Loucy (cell line): ENCODE data around the gene PDE5A.

Experiments
- H2AFZ ChIP-seq: fragments of 200-600 bp; sonication (generic); 2 replicates; pipeline ENCODE4 v1.6.0; 2016; ENCODE audit warnings: antibody characterized with exemption, mild to moderate bottlenecking, low read length, moderate library complexity
- H3F3A ChIP-seq: fragments of 200-600 bp; 2 replicates; pipeline ENCODE4 v1.6.0; 2016; ENCODE audit warnings: antibody characterized with exemption, low read depth, mild to moderate bottlenecking
- H3K27me3 ChIP-seq: fragments of 200-600 bp; sonication (generic); 2 replicates; pipeline ENCODE4 v1.6.1; 2014; ENCODE audit warnings: low read length, mild to moderate bottlenecking; ENCODE audit not compliant: insufficient read depth, poor library complexity, severe bottlenecking
- H3K36me3 ChIP-seq: fragments of 200-600 bp; sonication (generic); 2 replicates; pipeline ENCODE4 v1.6.1; 2016; ENCODE audit warnings: low read length; ENCODE audit not compliant: insufficient read depth
- H3K4me1 ChIP-seq: fragments of 200-600 bp; sonication (generic); 2 replicates; pipeline ENCODE4 v1.5.1; 2014; ENCODE audit warnings: low read length, mild to moderate bottlenecking; ENCODE audit not compliant: insufficient read depth, poor library complexity, severe bottlenecking
- H3K4me2 ChIP-seq: fragments of 200-600 bp; sonication (generic); 2 replicates; pipeline ENCODE4 v1.6.0; 2014; ENCODE audit warnings: antibody characterized with exemption, low read length, low read depth, mild to moderate bottlenecking; ENCODE audit not compliant: poor library complexity, severe bottlenecking
- H3K4me3 ChIP-seq: fragments of 200-600 bp; sonication (generic); 2 replicates; pipeline ENCODE4 v1.5.1; 2014; ENCODE audit warnings: low read length, mild to moderate bottlenecking, mixed read lengths; ENCODE audit not compliant: poor library complexity, severe bottlenecking
- H3K79me2 ChIP-seq: fragments of 200-600 bp; sonication (generic); 2 replicates; pipeline ENCODE4 v1.6.1; 2014; ENCODE audit warnings: low read length; ENCODE audit not compliant: insufficient read depth
- H3K9ac ChIP-seq: fragments of 200-600 bp; sonication (generic); 2 replicates; pipeline ENCODE4 v1.6.0; 2014; ENCODE audit warnings: mild to moderate bottlenecking, low read depth, low read length, moderate library complexity; ENCODE audit not compliant: poor library complexity, severe bottlenecking
- H3K9me2 ChIP-seq: fragments of 200-600 bp; sonication (generic); replicated peaks from 2 replicates; pipeline ENCODE4 v1.6.1; 2016; ENCODE audit warnings: low read depth, low read length, mixed read lengths
- H3K9me3 ChIP-seq: fragments of 200-600 bp; sonication (generic); 2 replicates; pipeline ENCODE4 v1.6.1; 2014; ENCODE audit warnings: mild to moderate bottlenecking, antibody characterized with exemption, low read length, low read depth; ENCODE audit not compliant: insufficient read depth
- H4K20me1 ChIP-seq: fragments of 200-600 bp; sonication (generic); 2 replicates; pipeline ENCODE4 v1.6.0; 2014; ENCODE audit warnings: antibody characterized with exemption, low read length, mild to moderate bottlenecking; ENCODE audit not compliant: insufficient read depth, poor library complexity, severe bottlenecking
- EZH2phosphoT487 ChIP-seq: fragments of 200-600 bp; IDR thresholded peaks from 2 replicates; pipeline ENCODE4 v1.6.1; 2018; ENCODE audit warnings: antibody characterized with exemption, mild to moderate bottlenecking, moderate library complexity, borderline replicate concordance
- TF ChIP-seq, protein P1 (sequence below): fragments of 200-600 bp; sonication (generic); conservative IDR thresholded peaks from 2 replicates; pipeline ENCODE4 v1.5.1; 2014; ENCODE audit warnings: mild to moderate bottlenecking, antibody characterized with exemption, low read length

The PDE5A gene

DNA sequence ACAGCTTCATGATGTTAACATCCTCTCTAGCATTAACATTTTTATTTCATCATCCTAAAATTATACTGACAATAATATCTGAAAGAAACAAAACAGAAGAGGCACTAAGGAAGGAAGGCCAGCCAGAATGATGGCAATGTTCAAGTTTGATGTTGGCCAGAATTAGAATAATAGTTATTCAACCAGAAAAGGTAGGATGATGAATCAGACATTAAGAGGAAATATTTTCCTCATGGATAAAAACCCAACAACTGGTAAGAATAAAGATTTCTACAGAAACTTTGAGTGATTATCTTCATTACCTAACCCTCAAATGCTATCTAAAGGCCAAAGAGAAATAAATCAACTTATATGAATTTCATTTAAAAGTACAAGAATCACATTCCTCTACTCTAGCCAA lies 105.2 kb downstream of the PDE5A start:
- no peaks in the 10 kb centered on the region for H3K79me2 ChIP-seq
- H2AFZ ChIP-seq, result no peak overlapping the region
- no peaks in the 10 kb centered on the region for H4K20me1 ChIP-seq
- no peak overlapping the region for H3K4me2 ChIP-seq
- peaks cover 9% of the 10 kb centered on the region for H3K36me3 ChIP-seq
- H3K9ac ChIP-seq, result no peak overlapping the region
- no peak overlapping the region for H3K4me3 ChIP-seq
- no peaks in the 10 kb centered on the region for H3K4me1 ChIP-seq
- H3K9me2 ChIP-seq, result no peaks in the 10 kb centered on the region
- TF ChIP-seq, protein P1, sequence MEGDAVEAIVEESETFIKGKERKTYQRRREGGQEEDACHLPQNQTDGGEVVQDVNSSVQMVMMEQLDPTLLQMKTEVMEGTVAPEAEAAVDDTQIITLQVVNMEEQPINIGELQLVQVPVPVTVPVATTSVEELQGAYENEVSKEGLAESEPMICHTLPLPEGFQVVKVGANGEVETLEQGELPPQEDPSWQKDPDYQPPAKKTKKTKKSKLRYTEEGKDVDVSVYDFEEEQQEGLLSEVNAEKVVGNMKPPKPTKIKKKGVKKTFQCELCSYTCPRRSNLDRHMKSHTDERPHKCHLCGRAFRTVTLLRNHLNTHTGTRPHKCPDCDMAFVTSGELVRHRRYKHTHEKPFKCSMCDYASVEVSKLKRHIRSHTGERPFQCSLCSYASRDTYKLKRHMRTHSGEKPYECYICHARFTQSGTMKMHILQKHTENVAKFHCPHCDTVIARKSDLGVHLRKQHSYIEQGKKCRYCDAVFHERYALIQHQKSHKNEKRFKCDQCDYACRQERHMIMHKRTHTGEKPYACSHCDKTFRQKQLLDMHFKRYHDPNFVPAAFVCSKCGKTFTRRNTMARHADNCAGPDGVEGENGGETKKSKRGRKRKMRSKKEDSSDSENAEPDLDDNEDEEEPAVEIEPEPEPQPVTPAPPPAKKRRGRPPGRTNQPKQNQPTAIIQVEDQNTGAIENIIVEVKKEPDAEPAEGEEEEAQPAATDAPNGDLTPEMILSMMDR, result no peak
- TF ChIP-seq EZH2phosphoT487, result no peak
- no peaks in the 10 kb centered on the region for H3K27me3 ChIP-seq
- no peaks in the 10 kb centered on the region for H3F3A ChIP-seq
- H3K9me3 ChIP-seq, result no peaks in the 10 kb centered on the region

DNA sequence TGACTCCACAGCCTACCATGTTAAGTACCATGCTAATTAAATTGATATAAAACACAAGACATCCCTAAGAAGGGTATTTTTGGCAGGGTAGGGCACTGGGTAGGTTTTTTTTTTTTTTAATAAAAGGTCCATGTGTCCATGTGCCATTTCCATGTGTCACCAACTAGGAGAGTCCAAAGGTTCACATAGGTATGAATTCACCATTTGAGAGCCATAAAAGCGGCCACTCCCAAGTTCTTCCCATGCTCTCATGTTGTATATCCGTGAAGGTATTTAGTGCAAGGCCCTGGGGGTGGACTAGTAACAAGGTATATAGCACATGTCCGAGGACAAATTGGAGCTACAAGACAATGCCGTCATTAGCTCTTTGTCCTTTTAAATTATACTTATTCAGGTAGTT lies 107.3 kb downstream of the PDE5A start:
- H4K20me1 ChIP-seq, result no peaks in the 10 kb centered on the region
- H3K36me3 ChIP-seq, result peaks cover 11% of the 10 kb centered on the region
- H3K4me2 ChIP-seq, result no peak overlapping the region
- no peak overlapping the region for H3K9ac ChIP-seq
- H3F3A ChIP-seq, result no peaks in the 10 kb centered on the region
- H3K9me3 ChIP-seq, result no peaks in the 10 kb centered on the region
- H3K27me3 ChIP-seq, result no peaks in the 10 kb centered on the region
- no peak for TF ChIP-seq EZH2phosphoT487
- H3K4me3 ChIP-seq, result no peak overlapping the region
- H2AFZ ChIP-seq, result no peak overlapping the region
- no peaks in the 10 kb centered on the region for H3K79me2 ChIP-seq
- H3K4me1 ChIP-seq, result no peaks in the 10 kb centered on the region
- H3K9me2 ChIP-seq, result no peaks in the 10 kb centered on the region

DNA sequence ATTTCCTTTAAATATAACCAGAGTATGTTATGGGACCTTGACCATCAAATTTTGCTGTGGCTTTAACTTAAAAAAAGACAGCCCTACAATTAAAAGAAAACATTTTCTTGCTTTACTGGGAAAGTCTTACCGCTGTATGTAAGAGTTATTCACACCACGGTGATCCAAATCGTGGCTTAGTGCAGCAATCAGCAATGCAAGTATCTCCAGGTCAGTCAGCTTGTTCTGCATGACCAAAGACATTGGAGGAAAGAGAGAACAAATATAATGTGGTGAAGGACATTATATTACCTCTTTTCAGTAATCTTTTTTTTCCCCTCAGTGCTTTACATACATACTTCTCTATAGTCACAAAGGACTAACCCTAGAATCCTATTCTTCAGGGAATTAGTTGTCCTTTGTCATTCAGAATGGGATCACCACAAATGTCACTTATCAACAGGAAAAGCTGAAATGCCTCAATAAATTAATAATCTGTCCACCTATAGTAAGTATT lies 109.6 kb downstream of the PDE5A start:
- TF ChIP-seq, protein P1, result no peak
- no peak for TF ChIP-seq EZH2phosphoT487
- Histone ChIP-seq H3K4me2 (no peak overlapping the region), H3K36me3 (peaks cover 29% of the 10 kb centered on the region), H3F3A (no peaks in the 10 kb centered on the region), H3K4me3 (no peak overlapping the region), H2AFZ (no peak overlapping the region), H3K27me3 (no peaks in the 10 kb centered on the region), H3K9ac (no peak overlapping the region), H3K9me3 (no peaks in the 10 kb centered on the region), H3K9me2 (no peaks in the 10 kb centered on the region), H3K79me2 (no peaks in the 10 kb centered on the region), H4K20me1 (no peaks in the 10 kb centered on the region), H3K4me1 (no peaks in the 10 kb centered on the region)

DNA sequence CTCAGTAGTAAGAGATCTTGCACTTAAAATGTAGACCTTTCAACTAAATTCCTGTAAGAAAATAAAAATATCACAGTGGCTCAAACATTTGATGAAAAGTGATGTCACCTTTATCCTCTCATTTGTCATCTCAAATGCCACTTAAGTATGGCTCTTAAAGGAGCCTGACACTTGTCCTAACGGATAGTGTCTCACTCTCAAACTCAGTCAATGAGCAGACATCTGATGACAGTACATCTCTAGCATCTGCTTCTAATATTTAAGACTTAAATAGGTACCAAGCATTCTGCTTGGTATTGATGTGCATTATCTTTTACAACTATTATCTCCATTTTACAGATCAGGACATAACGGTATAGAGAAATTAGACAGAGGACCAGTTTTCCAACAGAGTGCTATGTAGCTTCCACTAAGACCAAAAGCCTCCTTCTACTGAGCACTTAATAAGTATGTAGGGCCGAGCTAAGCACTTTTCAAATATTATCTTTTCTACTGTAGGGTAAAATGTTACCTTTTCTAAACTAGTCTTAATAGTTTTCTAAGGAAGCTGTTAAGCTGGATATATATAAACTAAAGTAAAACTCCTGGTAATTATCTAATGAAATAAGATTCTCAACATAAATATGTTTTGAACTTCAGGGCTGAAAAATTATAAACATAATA lies 110.2 kb downstream of the PDE5A start:
- Histone ChIP-seq H3K9me3 (no peaks in the 10 kb centered on the region), H3K9me2 (no peaks in the 10 kb centered on the region), H2AFZ (no peak overlapping the region), H3K4me3 (no peak overlapping the region), H3K36me3 (peaks cover 35% of the 10 kb centered on the region), H3K9ac (no peak overlapping the region), H3F3A (no peaks in the 10 kb centered on the region), H3K79me2 (no peaks in the 10 kb centered on the region), H4K20me1 (no peaks in the 10 kb centered on the region), H3K4me2 (no peak overlapping the region), H3K4me1 (no peaks in the 10 kb centered on the region), H3K27me3 (no peaks in the 10 kb centered on the region)
- TF ChIP-seq, protein P1, result no peak
- no peak for TF ChIP-seq EZH2phosphoT487
